Uterus (tissue), 4 donors: ENCODE data around the gene C14orf180. TPM values are rescaled to one million over a fixed set of nuclear protein-coding genes. Genes with fewer than 3 reads are reported as not detected.

Source experiments
- DNase-seq, 2 donors: peaks; one replicate each; pipeline ENCODE4 v3.0.0-alpha.2; 2019 to 2020
- H3K27ac ChIP-seq, 2 donors: fragments of 200-600 bp; sonication (generic); 1 replicate in 1 of 2; 2 replicates in 1 of 2; pipeline ENCODE4 v1.5.1; 2016 to 2018
- H3K27me3 ChIP-seq, 2 donors: fragments of 200-600 bp; sonication (generic); one replicate each; pipeline ENCODE4 v1.5.1; 2018 to 2019; ENCODE audit warnings: control low read depth in 1 of 2
- H3K36me3 ChIP-seq, 2 donors: fragments of 200-600 bp; sonication (generic); one replicate each; pipeline ENCODE4 v1.5.1; 2019; ENCODE audit warnings: control low read depth in 1 of 2
- H3K4me1 ChIP-seq, 2 donors: fragments of 200-600 bp; sonication (generic); one replicate each; pipeline ENCODE4 v1.5.1; 2018 to 2019; ENCODE audit warnings: control low read depth in 1 of 2
- H3K4me3 ChIP-seq, 2 donors: fragments of 200-600 bp; sonication (generic); 1 replicate in 1 of 2; 2 replicates in 1 of 2; pipeline ENCODE4 v1.5.1; 2018 to 2019; ENCODE audit warnings: mild to moderate bottlenecking in 1 of 2
- H3K9me3 ChIP-seq, 2 donors: fragments of 200-600 bp; sonication (generic); one replicate each; pipeline ENCODE4 v1.5.1; 2019; ENCODE audit warnings: control low read depth in 1 of 2
- CTCF ChIP-seq, 4 experiments: fragments of 200-600 bp in 2 of 4; fragments of 450-650 bp in 2 of 4; sonication (generic) in 2 of 4; IDR thresholded peaks; one replicate each; pipeline ENCODE4 v1.5.1; 2016 to 2019; ENCODE audit warnings: antibody characterized with exemption in 4 of 4, mild to moderate bottlenecking in 2 of 4, moderate library complexity in 1 of 4
- POLR2A ChIP-seq, 2 donors: fragments of 450-650 bp; IDR thresholded peaks; one replicate each; pipeline ENCODE4 v1.6.1; 2016; ENCODE audit warnings: antibody characterized with exemption in 2 of 2, mild to moderate bottlenecking in 1 of 2, moderate library complexity in 1 of 2
- intact Hi-C: fragments of 100-400 bp; cut with DNase I; formaldehyde crosslinking; loops from one replicate; pipeline ENCODE4 v1.15.1; 2023; ENCODE audit warnings: low total_unique reads
- total RNA-seq, 4 donors: library from RNA; depleted of rRNA in 3 of 4; stranded (reverse); fragments of >200 nt in 3 of 4; gene quantifications; one replicate each; pipeline versions ENCODE4 v1.1.0 to v1.2.4, GENCODE V29; 2014 to 2023
- donor health status: DM: yes; HTN: yes; CAD: no.

C14orf180 gene
- total RNA-seq, 4 donors from 2014 or later: 0.21 to 2.1 (median 0.26) TPM; not detected in 1

DNA sequence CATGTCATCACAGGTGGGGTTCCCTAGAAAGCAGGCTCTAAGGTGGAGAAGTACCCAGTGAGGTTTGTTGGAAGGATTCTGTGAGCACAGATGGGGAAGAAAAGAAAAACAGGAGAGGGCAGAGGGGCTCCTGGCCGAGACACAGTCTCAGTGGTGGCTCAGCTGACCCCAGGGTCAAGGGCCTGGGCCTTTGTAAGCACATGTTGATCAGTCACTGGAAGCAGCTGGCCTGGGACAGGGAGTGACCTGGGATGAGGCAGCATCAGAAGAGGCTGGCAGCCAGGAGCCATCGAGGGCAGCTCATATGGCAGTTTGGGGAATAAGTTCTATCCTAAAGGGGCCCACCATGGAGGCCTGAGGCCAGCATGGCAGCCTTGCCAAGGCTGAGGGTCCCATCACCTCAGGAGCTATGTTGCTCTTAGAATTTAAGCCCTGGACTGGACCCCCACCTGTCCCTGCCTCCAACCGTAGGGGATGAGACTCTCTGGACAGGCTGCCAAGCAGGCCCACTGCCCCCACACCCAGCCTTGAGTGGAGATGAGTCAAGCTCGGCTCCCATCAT lies 31.3 kb downstream of the C14orf180 start:
- no peaks in the 10 kb centered on the region for H3K36me3 ChIP-seq
- intact Hi-C loops: no loop called here
- no peak for DNase-seq
- no peak overlapping the region for H3K27ac ChIP-seq
- H3K9me3 ChIP-seq: no peaks in the 10 kb centered on the region
- H3K4me3 ChIP-seq: no peak overlapping the region
- H3K27me3 ChIP-seq: no peaks in the 10 kb centered on the region
- TF ChIP-seq CTCF (IDR thresholded peaks at IDR 0.05) (no peak), POLR2A (IDR thresholded peaks at IDR 0.05) (no peak)
- no peaks in the 10 kb centered on the region for H3K4me1 ChIP-seq

DNA sequence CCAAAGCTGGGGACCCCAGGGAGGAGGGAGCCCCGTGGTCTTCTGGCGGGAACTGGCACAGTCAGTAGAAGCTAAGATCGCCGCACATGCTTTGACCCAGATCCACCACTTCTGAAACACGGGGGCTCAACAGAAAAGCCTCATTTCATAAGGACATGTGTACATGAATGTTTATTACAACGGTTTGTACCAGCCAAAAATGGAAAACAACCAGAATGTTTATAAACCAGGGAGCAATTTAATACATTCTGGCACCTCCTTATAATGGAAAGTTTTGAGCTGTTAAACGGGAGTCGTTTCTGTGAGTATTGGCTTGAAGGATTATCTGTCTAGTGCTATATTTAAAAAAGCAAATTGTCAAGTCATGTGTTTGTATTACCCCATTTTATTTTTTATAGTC lies 32.3 kb downstream of the C14orf180 start:
- H3K27me3 ChIP-seq: no peaks in the 10 kb centered on the region
- DNase-seq: no peak
- H3K9me3 ChIP-seq: no peaks in the 10 kb centered on the region
- no peak overlapping the region for H3K27ac ChIP-seq
- intact Hi-C loops: no loop called here
- no peak for TF ChIP-seq CTCF (IDR thresholded peaks at IDR 0.05)
- TF ChIP-seq POLR2A (IDR thresholded peaks at IDR 0.05): no peak
- H3K36me3 ChIP-seq: no peaks in the 10 kb centered on the region
- no peak overlapping the region for H3K4me3 ChIP-seq
- H3K4me1 ChIP-seq: no peaks in the 10 kb centered on the region

GRCh38 chr14:104614126-104614812 lies 34.7 kb downstream of the C14orf180 start:
- Histone ChIP-seq H3K27ac (no peak overlapping the region), H3K4me3 (no peak overlapping the region), H3K4me1 (no peaks in the 10 kb centered on the region), H3K36me3 (no peaks in the 10 kb centered on the region), H3K27me3 (no peaks in the 10 kb centered on the region), H3K9me3 (no peaks in the 10 kb centered on the region)
- intact Hi-C loops: no loop called here
- DNase-seq: no peak
- TF ChIP-seq POLR2A (IDR thresholded peaks at IDR 0.05) (no peak), CTCF (IDR thresholded peaks at IDR 0.05) (no peak)

- no peaks in the 10 kb centered on the region for H3K27me3 ChIP-seq
- no peak for DNase-seq
- H3K4me1 ChIP-seq: no peaks in the 10 kb centered on the region
- no peaks in the 10 kb centered on the region for H3K36me3 ChIP-seq
- intact Hi-C loops: no loop called here
- TF ChIP-seq POLR2A (IDR thresholded peaks at IDR 0.05) (no peak), CTCF (IDR thresholded peaks at IDR 0.05) (no peak)
- H3K4me3 ChIP-seq: no peak overlapping the region
- peaks cover 0 to 7% of the 10 kb centered on the region in 2 donors for H3K9me3 ChIP-seq
- no peak overlapping the region for H3K27ac ChIP-seq
Measured at GRCh38 chr14:104624939-104625338, 45.4 kb downstream of the C14orf180 start.

GRCh38 chr14:104632781-104633180 lies 53.2 kb downstream of the C14orf180 start:
- Histone ChIP-seq H3K36me3 (no peaks in the 10 kb centered on the region), H3K27me3 (no peaks in the 10 kb centered on the region), H3K27ac (no peak overlapping the region), H3K4me1 (no peaks in the 10 kb centered on the region), H3K4me3 (no peak overlapping the region), H3K9me3 (peaks cover 0 to 7% of the 10 kb centered on the region in 2 donors)
- TF ChIP-seq CTCF (IDR thresholded peaks at IDR 0.05): no peak
- no peak for TF ChIP-seq POLR2A (IDR thresholded peaks at IDR 0.05)
- no peak for DNase-seq
- intact Hi-C loops: no loop called here
